ENCODE results near the gene PPFIBP2. TPM values are rescaled to one million over a fixed set of nuclear protein-coding genes. Genes with fewer than 3 reads are reported as not detected.

The PPFIBP2 gene
- total RNA-seq, 4 donors from 2014 or later, result 26.4 to 33.3 (median 29.1) TPM

DNA sequence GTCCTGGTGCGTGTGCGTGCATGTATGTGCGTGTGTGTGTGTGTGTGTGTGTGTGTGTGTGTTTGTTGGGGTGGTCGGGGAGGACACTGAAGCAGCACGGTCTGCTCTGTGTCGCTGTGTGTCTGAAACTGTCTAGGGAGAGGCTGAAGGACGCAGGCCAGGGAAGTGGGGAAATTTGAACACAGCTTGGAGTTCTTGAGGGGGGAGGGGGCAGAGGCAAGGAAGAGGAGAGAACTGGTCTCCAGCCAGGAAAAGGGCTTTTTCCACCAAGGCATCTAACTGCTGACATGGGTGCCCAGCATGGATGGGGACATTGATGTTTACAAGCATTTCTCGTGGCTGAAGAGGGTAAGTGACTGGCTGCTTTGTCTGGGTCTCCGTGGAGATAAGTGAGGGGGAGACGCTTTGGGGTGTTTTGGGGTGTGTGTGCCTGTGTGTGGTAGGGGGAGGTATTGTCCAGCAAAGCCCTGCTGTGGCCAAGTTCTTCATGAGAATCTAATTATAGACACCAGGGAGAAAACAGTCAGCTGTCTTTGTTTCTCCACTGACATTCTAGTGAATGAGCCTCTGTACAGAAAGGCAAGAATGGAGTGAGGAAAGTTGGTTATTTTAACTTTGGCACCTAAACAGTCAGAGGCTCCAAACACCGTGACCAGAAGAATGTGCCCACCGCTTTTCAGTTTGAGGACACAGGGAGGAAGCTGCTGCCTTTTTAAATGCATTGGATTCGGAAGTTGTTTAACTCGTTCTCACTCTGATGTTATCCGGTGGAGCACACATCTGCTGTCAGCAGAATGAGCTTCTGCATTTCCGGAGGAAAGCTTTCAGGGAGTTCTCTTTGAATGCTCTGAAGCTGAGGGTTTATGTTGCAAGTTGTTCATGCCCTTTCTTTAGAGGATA, 63.7 kb downstream of the PPFIBP2 start:
- TF ChIP-seq, protein P1, sequence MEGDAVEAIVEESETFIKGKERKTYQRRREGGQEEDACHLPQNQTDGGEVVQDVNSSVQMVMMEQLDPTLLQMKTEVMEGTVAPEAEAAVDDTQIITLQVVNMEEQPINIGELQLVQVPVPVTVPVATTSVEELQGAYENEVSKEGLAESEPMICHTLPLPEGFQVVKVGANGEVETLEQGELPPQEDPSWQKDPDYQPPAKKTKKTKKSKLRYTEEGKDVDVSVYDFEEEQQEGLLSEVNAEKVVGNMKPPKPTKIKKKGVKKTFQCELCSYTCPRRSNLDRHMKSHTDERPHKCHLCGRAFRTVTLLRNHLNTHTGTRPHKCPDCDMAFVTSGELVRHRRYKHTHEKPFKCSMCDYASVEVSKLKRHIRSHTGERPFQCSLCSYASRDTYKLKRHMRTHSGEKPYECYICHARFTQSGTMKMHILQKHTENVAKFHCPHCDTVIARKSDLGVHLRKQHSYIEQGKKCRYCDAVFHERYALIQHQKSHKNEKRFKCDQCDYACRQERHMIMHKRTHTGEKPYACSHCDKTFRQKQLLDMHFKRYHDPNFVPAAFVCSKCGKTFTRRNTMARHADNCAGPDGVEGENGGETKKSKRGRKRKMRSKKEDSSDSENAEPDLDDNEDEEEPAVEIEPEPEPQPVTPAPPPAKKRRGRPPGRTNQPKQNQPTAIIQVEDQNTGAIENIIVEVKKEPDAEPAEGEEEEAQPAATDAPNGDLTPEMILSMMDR (IDR thresholded peaks at IDR 0.05; ENCODE audit: low read depth), result no peak

DNA sequence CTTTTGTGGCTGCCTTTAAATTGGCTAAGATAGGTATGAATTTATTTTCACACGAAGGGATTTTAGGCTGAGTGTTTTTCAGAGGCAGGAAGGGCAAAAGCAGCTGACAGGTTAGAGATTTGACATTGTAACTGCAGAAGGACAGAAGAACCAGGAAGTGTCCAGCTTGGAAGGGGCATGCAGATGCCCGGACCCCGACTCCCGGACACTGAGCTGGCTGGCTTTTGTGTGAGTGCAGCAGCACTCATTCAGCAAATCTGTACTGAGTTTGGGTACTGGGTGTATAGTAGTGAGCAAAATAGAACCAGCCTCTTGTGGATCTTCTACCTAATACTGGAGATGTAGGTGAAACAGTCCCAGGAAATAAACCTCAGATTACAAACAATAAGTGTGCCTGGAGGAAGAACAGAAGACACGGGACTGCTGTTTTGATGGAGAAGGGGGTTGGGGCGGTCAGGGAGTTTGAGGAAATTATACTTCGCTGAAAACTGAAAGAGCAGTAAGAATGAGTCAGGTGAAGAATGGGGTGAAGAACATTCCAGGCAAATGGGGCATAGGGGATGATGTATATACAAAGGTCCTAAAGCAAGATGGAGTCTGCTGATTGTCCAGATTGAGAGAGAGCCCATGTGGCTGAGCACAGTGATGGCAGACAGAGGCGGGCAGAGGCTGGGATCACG, 64.6 kb downstream of the PPFIBP2 start:
- TF ChIP-seq, protein P1 (IDR thresholded peaks at IDR 0.05; ENCODE audit: low read depth), result no peak

DNA sequence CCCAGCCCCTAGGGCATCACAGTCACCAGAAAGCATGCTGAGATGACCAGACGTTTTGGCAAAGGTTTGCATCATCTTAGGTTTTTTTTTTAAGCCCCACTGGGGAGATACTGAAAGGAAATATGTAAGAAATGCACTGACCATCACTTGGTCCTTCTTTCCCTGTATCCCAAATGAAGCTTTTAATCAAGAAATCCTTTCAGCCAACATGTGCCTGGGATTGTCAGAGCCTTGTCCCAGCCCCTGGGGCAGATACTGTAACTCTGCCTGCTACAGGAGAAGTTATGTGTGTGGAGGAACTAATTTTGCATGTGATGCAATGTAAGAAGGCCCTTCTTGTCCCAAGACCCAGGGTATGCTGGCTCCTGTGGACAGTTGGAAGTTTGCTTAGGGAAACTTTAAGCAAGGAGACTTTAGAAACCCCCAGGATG, 65.6 kb downstream of the PPFIBP2 start:
- TF ChIP-seq, protein P1 (IDR thresholded peaks at IDR 0.05; ENCODE audit: low read depth), result no peak

DNA sequence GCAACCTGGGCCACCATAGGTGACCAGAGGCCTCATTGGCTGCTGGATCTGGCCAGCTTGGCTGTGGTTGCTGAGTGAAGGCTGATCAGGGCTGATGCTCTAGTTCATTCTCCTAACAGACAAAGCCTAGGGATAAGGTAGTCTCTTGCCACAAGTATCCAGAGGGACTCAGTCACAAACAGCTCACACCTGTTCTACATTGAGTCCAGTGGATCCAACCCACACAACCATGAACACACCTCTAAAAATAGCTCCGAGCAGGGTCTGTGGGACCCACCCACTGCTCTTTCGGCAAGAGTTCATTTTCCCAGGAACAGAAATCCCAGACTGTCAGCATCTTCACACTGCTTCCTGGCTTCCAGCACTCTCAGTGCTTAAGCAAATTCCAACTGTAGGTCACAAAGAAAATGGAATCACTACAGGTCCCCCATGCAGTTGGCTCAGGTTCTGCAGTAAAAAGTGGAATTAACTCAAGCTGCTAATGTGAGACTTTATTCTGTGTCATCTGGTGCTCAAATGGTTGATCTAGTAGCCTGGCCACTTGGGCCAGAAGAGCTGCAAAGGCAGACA, 67.3 kb downstream of the PPFIBP2 start:
- TF ChIP-seq, protein P1 (IDR thresholded peaks at IDR 0.05; ENCODE audit: low read depth), result no peak

DNA sequence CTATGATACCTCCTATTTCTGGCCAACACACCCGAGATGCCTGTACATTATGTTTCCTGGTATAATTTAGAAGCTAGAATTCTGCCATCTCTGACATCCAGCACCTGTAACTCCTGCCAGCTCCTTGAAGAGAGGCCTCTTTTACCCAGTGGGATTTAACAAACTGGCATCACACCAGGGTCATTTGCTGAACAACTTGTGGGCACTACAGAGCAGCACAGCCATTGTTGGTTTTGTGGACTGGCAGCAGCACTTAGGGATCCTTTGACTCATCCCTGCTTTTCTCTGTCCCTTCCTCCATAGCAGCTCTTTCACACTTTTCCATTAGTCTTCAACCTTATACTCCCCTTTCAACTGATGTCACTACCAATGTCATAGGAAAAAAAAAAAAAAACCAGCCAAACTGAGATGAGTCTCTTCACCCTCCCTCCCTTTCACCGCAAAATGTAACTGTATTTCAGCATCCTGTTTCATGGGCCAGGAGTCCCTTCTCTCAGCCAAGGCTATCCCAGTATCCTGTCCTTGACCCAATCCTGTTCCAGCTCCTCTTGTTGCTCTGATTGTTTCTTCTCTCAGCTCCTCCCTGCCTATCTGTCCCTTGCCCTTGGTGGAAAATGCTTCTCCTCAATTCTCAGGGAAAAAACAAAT, 68.7 kb downstream of the PPFIBP2 start:
- TF ChIP-seq, protein P1 (IDR thresholded peaks at IDR 0.05; ENCODE audit: low read depth), result no peak

DNA sequence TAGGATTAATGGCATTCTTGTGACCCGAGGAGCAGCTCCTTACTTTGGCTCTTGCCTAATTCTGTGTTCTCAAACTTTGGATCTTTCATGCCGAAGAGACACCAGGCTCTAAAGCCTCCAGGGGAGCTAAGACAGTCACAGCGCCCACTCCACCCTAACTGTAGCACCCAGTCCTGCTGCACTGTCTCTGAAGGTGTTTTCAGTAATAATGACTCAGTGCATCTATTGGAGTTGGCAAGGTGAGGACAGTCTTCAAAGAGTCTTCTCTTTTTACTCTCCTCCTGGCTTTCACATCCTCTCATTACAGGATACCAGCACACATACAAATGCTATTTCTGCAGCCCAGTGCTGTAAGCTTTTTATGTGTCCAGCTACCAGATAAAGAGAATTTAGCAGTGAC, 69.4 kb downstream of the PPFIBP2 start:
- TF ChIP-seq, protein P1 (IDR thresholded peaks at IDR 0.05; ENCODE audit: low read depth), result no peak
